ENCODE results near the gene MIEF2. TPM values are rescaled to one million over a fixed set of nuclear protein-coding genes. Genes with fewer than 3 reads are reported as not detected.

The MIEF2 gene
- total RNA-seq, 4 donors from 2014 or later = 19.5 to 39.2 (median 27.5) TPM

GRCh38 chr17:18231164-18231563 is 29.3 kb upstream of the MIEF2 start:
- Histone ChIP-seq H3K4me1 (peaks cover 23% of the 10 kb centered on the region), H3K36me3 (peaks cover 32% of the 10 kb centered on the region), H3K27me3 (no peaks in the 10 kb centered on the region), H3K4me3 (no peak overlapping the region), H3K27ac (no peak overlapping the region), H3K9me3 (no peaks in the 10 kb centered on the region)
- DNase-seq (ENCODE audit: low spot score in 2 of 2) = no peak
- no peak for TF ChIP-seq EP300 (IDR thresholded peaks at IDR 0.05)
- TF ChIP-seq CTCF (IDR thresholded peaks at IDR 0.05) = no peak
- no peak for TF ChIP-seq POLR2A (IDR thresholded peaks at IDR 0.05)
- TF ChIP-seq POLR2AphosphoS5 (IDR thresholded peaks at IDR 0.05) = no peak
- WGBS = 60% methylated on average over 7 of the region's 9 CpGs

GRCh38 chr17:18233803-18234518 is 26.5 kb upstream of the MIEF2 start:
- WGBS = 100% methylated on average over 1 of the region's 22 CpGs
- no peaks in the 10 kb centered on the region for H3K27me3 ChIP-seq
- H3K4me1 ChIP-seq = peaks cover 15% of the 10 kb centered on the region
- TF ChIP-seq EP300 (IDR thresholded peaks at IDR 0.05) (no peak), CTCF (IDR thresholded peaks at IDR 0.05) (no peak), POLR2A (IDR thresholded peaks at IDR 0.05) (no peak), POLR2AphosphoS5 (IDR thresholded peaks at IDR 0.05) (no peak)
- peaks cover 51% of the 10 kb centered on the region for H3K36me3 ChIP-seq
- DNase-seq (ENCODE audit: low spot score in 2 of 2) = no peak
- H3K4me3 ChIP-seq = no peak overlapping the region
- H3K27ac ChIP-seq = no peak overlapping the region
- no peaks in the 10 kb centered on the region for H3K9me3 ChIP-seq

GRCh38 chr17:18234853-18235380 is 25.5 kb upstream of the MIEF2 start:
- H3K27ac ChIP-seq = peak overlapping the region; percentile 55
- WGBS = 91% methylated on average over 15 of the region's 22 CpGs
- DNase-seq (ENCODE audit: low spot score in 2 of 2) = peak in 1 of 2 donors; percentile 48

GRCh38 chr17:18235743-18236256 is 24.7 kb upstream of the MIEF2 start:
- Histone ChIP-seq H3K4me3 (no peak overlapping the region), H3K4me1 (peaks cover 15% of the 10 kb centered on the region), H3K9me3 (no peaks in the 10 kb centered on the region), H3K27me3 (no peaks in the 10 kb centered on the region), H3K27ac (peak overlapping the region; percentile 55), H3K36me3 (peaks cover 64% of the 10 kb centered on the region)
- peak in 1 of 2 donors; percentile 73 for DNase-seq (ENCODE audit: low spot score in 2 of 2)
- WGBS = 45% methylated on average over 13 of the region's 14 CpGs
- TF ChIP-seq EP300 (IDR thresholded peaks at IDR 0.05) = no peak
- no peak for TF ChIP-seq POLR2AphosphoS5 (IDR thresholded peaks at IDR 0.05)
- no peak for TF ChIP-seq CTCF (IDR thresholded peaks at IDR 0.05)
- TF ChIP-seq POLR2A (IDR thresholded peaks at IDR 0.05) = no peak

More at GRCh38 chr17:18234853-18235380, 25.5 kb upstream of the MIEF2 start:
- Histone ChIP-seq H3K36me3 (peaks cover 56% of the 10 kb centered on the region), H3K4me1 (peaks cover 15% of the 10 kb centered on the region), H3K9me3 (no peaks in the 10 kb centered on the region), H3K4me3 (no peak overlapping the region), H3K27me3 (no peaks in the 10 kb centered on the region)
- TF ChIP-seq CTCF (IDR thresholded peaks at IDR 0.05) = no peak
- no peak for TF ChIP-seq EP300 (IDR thresholded peaks at IDR 0.05)
- no peak for TF ChIP-seq POLR2AphosphoS5 (IDR thresholded peaks at IDR 0.05)
- TF ChIP-seq POLR2A (IDR thresholded peaks at IDR 0.05) = no peak

GRCh38 chr17:18236494-18236893 is 24.0 kb upstream of the MIEF2 start:
- H3K27ac ChIP-seq = no peak overlapping the region

More at GRCh38 chr17:18236494-18236893, 24.0 kb upstream of the MIEF2 start:
- 95% methylated on average over 12 of the region's 18 CpGs for WGBS
- peaks cover 15% of the 10 kb centered on the region for H3K4me1 ChIP-seq
- no peak for DNase-seq (ENCODE audit: low spot score in 2 of 2)
- no peaks in the 10 kb centered on the region for H3K9me3 ChIP-seq
- H3K4me3 ChIP-seq = no peak overlapping the region
- peaks cover 71% of the 10 kb centered on the region for H3K36me3 ChIP-seq
- no peaks in the 10 kb centered on the region for H3K27me3 ChIP-seq
- TF ChIP-seq EP300 (IDR thresholded peaks at IDR 0.05) = no peak
- no peak for TF ChIP-seq POLR2A (IDR thresholded peaks at IDR 0.05)
- TF ChIP-seq CTCF (IDR thresholded peaks at IDR 0.05) = no peak
- TF ChIP-seq POLR2AphosphoS5 (IDR thresholded peaks at IDR 0.05) = no peak
